Stimulated activated CD4-positive, alpha-beta T cell treated with anti-CD3 and anti-CD28 coated beads, TNF-alpha, amount 100 ng/mL, for 48 hours (primary cell): ENCODE results near the gene DNAJC12.
"Not testable (repeated sequence)": the region's sequence is repeated elsewhere in the genome, so short reads cannot be mapped to it uniquely, and the experiment has no call there.

Experiments used
- DNase-seq, 3 donors: peaks; one replicate each; pipeline ENCODE4 v3.0.0-alpha.2; 2020; ENCODE audit warnings: low read depth in 3 of 3

The DNAJC12 gene

DNA sequence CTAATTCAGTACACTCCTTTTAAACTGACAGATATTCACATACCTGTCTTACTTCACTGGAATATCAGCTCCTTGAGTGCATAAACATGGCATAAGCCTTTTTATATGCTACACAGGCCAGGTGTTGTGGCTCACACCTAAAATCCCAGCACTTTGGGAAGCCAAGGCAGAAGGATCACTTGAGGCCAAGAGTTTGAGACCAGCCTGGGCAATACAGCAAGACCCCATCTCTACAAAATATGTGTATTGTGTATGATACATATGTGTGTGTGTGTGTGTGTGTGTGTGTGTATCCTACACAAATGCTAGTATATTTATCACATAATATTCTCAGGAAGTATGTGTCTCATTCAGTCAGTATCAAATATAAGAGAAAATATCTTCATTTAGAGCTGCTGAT, 45.3 kb downstream of the DNAJC12 start:
- no peak for DNase-seq

DNA sequence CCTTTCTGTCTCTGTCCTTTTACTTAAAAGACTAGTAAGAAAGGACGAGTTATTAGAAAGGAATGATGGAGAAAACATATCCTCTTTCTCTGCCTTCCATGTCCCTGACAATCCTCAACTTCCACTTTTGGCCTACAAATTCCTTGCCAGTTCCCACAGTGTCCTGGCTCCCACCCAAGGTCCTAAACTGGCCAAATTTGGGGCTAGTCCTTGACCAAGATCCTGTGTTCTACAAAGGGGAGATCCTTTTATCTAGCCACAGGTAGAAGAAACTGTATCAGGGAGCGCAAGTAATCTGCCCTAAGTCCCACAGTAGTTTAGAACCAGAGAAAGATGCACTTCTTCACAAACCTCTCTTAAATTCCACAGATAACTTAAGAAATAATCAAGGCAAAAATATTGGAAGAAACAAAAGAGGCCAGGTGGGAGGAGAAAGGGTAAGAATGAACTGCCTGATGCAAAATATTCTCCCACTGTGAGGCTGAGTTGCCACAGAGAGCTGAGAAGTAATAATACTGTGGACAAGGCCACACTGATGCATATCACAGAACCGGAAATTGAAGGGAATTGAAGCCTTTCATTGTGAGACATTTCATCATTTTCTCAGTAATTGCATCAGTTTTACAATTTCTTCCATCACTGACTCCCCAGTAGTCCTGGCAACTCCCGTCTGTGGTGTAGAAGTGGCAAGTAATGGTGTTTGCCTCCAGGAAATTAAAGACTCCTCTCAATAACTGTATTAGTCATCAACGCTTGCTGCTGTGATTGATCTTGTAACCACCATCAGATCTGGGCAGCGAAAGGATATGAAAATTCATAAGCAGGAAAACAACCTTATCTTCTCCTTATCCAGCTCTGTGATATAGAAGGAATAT, 47.2 kb downstream of the DNAJC12 start:
- DNase-seq: peak in 2 of 3 donors; percentile 8 to 19

DNA sequence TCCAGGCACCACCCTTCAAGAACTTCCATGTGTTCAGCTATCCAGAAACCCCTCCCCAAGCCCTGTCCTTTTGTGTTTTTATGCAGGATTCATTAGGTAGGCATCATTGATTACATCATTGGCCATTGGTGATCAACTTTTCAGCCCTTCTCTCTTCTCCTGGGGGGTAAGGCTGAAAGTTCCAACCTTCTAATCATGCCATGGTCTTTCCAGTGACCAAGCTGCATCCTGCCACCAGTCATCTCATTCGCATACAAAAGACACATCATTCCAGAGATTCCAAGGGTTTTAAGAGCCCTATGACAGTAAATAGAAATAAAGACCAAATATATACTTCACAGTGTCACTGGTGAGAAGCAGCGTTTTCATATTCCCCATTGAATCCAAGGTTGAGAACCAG, 48.2 kb downstream of the DNAJC12 start:
- DNase-seq: no peak

DNA sequence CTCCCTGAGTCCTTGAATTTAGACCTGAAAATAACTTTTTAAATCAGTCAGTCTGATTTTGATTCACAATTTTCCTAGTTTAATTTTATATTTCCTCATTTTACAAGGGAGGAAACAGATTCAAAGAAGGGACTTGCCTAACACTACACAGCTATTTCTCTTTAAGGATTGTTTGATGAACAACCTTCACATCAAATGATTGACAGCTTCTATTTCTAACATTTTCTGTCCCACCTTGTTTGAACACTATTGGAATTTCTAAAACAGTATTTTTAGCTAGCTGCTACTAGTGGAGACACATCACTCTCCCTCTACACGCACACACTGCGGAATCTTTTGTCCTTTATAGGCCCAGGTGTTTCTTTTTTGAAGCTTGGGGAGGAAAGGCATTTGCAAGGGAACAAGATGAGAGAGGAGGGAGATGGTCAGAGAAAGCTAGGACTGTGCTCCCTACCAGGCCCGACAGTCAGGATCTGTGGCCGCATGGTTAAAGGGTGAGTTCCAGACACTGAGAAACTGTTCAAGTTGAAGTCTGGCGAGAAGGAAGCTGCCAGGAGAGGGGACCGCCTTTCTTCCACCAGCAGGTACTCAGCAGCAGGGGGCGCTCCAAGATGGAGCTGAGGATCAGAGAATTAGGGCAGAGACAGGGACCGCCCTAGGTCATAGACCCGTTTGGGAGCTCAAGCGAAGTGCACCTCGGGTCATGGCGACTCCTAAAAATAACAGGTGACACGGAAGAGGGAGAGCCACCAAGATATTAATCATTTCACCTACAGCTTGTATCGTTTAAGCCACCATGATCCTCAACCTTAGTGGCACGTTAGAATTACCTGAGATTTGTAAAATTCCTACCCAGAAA, 49.7 kb downstream of the DNAJC12 start:
- DNase-seq: peak; percentile 68 to 76 (median 69)

DNA sequence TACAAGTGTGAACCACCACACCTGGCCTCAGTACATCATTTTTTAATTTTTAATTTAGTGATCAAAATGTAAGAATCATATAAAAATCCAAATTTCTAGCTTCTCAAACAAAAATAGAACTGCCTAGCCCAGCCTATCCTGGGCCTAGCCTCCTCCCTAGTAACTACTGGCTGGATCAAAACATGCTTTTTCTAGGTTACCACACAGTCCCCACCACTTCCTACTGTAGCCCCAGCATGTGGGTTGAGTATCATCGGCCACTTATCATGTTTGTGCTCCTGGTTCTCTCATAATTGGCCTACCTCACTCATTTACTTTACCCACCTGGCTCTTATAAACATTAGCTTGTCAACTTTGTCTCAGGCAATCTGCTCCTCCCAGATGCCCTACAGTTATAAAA, 52.9 kb downstream of the DNAJC12 start:
- no peak for DNase-seq

DNA sequence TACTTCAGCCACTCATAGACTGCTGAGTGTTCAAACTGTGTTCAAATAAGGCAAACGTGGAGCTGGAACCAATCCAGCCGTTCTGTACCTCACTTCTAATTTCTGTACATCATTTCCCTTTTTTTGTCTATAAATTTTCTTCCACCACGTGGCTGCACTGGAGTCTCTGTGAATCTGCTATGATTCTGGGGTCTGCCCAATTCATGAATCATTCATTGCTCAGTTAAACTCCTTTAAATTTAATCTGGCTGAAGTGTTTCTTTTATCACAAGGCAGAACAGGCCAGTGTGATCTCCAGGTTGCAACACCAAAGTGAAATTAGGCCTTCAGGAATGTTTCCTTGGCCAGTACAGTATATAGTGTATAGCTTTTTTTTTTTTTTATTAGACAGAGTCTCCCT, 53.5 kb downstream of the DNAJC12 start:
- no peak for DNase-seq

DNA sequence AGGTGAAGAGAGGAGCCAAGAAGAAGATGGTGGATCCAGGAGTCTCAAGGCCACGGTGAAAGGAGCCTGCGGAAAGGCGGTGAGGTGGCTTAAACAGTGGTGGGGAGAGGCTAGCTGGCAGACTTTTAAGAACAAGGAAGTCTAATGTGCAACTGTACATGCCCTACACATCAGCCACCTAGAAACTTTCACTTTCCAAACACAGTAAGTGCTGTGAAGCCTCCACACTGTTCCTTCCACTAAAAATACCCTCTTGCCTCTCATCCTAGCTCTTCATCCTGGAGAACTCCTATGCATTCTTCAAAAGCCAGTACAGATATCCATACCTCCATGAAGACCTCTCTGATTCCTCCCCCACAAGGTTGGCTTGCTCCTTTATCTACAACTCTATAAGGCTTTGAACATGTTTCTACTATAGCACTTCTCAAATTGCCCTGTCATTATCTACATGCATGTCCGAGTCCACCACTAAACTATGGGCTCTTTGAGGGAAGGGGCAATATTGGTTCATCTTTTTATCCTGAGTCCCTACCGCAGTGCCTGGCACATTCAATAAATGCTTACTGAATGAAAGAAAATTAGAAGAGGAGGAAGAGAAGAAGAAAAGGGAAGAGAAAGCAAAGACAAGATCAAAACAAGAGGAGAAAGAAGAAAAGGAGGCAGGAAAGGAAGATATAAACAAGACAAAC, 54.2 kb downstream of the DNAJC12 start:
- no peak for DNase-seq

DNA sequence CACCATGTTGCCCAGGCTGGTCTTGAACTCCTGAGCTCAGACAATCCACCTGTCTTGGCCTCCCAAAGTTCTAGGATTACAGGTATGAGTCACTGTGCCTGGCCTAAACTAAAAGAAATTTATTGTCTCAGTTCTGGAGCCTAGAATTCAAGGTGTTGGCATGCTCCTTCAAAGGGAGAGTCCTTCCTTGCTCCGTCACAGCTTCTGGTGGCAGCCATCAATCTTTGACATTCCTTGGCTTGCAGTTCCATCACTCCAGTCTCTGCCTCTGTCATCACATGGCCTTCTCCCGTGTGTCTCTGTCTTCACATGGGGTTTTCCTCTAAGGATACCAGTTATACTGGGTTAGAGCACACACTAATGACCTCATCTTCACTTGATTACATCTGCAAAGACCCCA, 55.5 kb downstream of the DNAJC12 start:
- DNase-seq: no peak

DNA sequence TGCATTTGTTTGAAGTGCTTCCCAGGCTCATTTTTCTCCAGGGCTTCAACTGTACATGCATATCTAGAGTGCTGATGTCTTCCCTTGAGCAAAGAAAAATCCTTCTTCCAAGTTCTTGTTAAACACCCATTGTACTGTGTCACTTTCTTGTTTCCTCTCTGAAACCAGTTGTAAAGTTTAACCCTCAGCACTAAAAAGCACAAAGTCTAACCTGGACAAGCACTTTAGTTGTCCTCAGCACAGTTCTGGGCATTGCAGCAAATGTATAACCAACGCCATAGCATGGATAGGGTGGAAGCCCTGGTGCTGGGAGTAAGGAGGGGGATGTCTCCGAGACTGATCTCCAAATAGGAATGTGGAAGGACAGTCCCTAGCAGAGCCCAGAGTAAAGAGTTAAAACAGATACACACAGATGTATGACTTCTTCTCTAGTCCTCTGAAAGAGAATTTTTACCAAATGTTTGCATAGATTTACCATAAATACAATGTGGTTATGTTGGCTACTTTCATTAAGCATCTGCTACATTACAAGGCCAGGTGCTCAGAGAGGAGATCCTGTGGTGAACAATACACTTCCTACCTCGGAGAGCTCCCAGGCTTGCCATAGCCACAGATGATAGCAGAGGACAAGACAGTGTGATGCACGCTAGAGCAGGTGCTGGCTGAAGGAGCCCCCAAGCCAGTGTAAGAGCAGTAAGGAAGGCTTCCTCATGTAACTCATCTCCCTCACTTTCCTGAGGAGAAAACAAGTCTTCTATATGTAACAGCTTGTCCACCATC, 57.0 kb downstream of the DNAJC12 start:
- no peak for DNase-seq

DNA sequence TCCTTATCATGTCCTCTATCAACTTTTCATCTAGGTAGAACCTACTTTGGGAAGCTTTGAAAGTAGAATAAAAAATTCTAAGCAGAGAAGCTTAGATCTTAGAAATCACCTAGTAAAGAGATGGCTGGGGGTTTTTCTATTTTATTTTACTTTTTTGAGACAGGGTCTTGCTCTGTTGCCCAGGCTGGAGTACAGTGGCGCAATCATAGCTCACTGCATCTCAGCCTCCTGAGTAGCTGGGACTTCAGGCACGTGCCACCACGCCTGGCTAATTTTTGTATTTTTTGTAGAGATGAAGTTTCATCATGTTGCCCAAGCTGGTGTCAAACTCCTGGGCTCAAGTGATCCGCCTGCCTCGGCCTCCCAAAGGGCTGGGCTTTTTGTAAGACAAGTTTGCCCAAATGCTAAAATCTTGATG, 57.8 kb downstream of the DNAJC12 start:
- not testable (repeated sequence) for DNase-seq

DNA sequence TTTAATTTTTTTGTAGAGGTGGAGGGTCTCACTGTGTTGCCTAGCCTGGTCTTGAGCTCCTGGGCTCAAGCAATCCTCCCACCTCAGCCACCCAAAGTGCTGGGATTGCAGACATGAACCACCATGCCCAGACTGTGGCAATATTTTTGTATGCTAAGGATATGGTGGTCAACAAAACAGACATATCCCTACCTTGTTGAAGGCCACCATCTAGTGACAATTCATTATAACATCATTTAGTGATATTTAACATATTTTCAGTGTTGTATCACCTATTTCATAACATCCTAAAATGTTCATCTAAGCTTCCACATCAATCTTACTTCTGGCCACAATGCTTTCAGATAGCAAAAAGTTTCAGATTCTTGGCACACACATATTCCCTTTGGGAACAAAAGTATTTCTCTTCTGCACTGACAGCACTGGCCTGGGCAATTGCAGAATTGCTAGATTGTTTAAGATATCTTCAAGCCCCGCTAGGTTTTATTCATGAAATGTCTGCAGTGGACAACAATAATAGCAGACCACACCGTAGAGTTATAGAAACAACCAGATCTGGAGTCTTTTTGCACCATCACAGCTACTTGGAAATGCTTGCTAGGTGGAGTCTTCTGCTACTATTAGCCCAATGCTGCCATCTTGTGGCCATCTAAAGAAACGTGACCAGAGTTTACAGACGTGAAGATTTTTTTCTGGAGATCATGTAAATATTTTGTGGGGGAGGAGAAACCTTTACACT, 58.4 kb downstream of the DNAJC12 start:
- peak; percentile 34 to 72 (median 41) for DNase-seq

DNA sequence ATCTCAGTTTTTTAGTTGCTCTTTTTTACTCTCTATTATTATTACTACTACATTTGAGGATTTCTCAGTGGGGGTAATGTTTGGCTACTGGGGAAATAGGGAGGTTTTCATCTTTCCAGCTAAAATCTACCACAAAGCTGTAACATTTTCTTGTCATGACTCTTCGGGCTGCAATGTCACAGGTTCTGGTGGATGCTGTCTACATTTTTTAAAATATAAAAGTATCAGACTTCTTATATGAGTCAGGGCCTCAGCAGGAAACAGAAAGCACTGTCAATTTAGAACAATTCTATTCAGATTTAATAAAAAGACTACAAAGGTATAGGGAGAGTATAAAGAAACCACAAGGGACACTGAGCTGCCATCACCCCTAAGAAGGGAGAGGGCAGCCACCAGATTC, 61.6 kb downstream of the DNAJC12 start:
- no peak for DNase-seq

DNA sequence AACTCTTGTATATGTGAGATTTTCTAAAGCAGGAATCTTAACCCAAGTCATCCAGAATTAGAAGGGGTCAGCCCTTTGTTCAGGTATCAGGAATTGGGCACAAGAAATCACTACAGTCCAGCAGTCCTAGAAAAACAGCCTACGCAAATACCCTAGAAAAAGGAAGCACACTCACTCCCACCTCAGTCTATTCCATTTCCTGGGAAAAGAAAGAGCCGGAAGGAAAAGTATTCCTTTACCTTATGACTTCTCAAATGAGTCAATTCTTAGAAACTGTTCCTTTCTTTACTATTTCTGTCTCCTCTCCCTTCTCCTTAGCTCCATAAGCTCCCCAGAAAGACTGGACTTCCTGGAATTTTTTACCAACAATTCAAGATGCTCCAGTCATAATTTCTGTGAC, 62.7 kb downstream of the DNAJC12 start:
- no peak for DNase-seq

DNA sequence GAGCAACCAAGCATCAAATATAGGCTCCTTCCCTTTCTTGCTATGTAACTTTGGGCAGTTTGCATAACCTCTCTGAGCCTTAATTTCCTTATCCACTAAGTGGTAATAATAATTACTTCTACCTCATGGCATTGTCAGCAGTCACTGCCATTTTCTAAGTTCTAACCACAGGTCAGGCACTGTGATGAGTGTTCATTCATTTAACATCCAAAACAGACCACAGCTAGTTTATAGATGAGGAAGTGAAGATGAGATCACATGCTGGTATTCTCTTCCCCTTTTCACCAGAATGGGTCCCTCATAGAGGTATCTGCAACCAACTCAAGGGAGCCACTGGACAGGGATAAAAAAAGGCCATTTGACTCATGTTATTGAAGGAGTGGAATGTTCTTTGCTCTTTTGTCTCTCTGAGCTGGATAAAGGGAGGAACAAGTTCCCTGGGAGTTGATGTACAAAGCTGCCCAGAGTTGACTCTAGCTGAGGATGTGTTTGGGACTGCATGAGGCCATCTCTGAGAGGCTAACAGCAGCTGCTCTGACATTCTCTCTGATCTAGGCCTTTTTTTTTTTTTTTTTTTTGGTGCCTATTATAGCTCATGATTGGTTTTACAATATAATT, 65.0 kb downstream of the DNAJC12 start:
- no peak for DNase-seq

DNA sequence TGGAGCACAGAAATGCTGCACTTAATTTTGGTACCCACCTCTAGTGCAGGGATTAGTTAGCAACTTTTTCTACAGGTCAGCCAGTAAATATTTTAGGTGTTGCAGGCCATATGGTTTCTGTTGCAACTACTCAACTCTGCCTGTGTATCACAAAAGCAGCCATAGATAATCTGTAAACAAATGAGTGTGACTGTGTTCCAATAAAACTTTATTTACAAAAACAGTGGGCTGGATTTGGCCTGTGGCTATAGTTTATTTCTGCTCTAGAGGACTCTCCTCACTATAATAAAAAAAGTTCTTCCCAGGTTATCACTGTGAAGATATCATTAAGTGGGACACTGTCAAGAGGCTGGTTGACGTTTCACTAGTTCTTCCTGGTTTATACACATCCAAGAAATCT, 65.8 kb downstream of the DNAJC12 start:
- DNase-seq: no peak

DNA sequence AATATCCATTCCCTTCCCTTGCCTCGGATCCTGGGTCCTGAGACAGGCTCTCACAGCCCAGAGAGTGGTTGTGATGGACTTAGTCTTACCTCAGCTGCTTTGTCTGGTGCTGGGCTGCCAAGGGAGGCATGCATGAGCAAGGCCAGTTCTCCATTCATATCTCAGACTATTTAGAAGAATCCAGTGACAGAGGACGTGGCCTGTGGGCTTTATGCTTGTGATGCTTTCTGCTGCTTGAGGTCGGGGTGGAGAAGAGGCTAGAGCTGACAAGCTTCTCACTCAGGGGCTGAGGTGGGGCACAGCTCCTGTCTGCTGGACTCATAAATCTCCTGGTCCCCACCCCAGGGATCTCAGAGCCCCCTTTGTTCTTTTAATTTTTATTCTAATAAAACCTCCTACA, 66.8 kb downstream of the DNAJC12 start:
- no peak for DNase-seq

DNA sequence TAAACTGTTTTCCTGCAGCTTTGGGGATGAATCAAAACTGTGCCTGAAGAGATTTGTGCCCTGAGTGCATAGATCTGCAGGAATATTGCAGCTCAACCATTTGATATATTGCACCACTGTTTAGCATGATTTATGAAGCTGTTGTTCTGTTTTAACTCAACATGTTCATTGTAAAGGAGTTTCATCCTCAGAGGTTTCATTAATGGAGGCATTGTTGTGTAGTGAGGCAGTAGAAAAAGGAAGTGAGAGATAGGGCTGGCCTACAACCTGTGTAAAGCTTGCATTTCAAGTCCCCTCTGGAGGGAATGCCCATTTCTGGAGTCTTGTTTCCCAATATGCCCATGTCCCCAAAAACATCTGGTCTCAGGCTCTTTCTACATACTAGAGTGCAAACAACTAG, 67.5 kb downstream of the DNAJC12 start:
- DNase-seq: no peak

DNA sequence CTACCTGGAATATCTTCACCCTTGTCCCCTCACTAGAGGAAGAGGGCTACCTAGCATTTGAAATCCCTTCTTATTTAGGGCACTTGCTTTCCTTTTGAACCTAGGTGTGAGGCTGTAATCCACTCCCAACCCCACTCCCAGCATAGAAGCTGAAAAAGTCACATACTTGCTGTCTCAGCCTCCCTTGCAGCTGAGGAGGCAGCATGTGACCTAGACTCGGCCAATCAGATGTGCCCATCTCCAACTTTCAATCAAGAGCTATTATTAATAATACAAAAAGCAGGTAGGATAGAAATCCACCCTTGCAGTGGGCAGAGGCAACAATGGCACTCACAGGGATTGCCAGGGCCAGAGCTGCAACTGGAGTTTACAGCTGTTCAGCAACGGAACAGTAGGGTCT, 70.7 kb downstream of the DNAJC12 start:
- no peak for DNase-seq

DNA sequence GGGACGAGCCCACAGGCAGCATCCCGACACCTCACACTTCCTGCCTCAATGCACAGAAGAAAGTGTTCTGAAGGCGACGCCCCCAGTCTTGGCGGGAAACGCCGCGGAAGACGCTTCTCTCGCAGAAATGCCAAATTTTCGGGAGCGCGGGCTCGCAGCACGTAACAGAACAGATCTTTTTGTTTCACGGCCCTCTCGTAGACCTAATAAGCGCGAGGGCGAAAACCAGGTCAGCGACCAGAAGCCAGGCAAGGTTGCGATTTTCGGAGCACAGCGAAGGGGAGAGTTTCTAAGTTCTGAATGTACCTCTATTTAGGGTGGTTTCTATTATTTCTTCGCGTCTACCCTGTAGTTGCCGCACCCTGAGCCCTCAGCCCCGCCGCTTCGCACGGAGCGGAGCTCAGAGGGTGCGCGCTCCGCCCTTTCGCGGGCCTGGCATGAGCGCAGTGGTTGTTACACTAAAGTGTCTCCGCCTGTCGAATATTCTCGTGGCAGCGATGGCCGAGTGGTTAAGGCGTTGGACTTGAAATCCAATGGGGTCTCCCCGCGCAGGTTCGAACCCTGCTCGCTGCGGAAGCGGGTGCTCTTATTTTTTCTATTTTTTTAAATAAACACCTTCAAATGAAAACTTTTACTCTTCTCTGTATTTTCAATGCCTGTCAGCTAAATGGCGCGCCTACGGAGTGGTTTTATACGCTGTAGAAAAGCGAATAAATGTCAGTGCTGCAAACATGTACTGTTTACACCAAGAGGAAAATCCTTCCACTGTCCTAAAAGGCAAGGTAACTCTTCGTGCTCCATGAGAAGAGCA, 73.8 kb downstream of the DNAJC12 start:
- DNase-seq: peak; percentile 81 to 94 (median 94)
